D721Med (cell line): ENCODE data around the gene TGFBR2.

Source experiments
- DNase-seq: peaks from one replicate; pipeline ENCODE4 v3.0.0; 2011; ENCODE audit warnings: low spot score; ENCODE audit not compliant: insufficient read length
- FAIRE-seq: peaks from 2 replicates; lab custom pipeline; 2011; peaks lifted over from hg19 to GRCh38; lab: Jason Lieb, UNC
- CTCF ChIP-seq: IDR thresholded peaks from 2 replicates; pipeline ENCODE4 v1.5.1; 2012; ENCODE audit warnings: mild to moderate bottlenecking, control low read depth; ENCODE audit not compliant: insufficient read depth; ENCODE audit errors: missing control alignments

TGFBR2 gene

GRCh38 chr3:30606301-30607031 is at the start of gene TGFBR2:
Gene TGFBR2 (plus strand): TSS chr3:30606601. CDS start chr3:30606884, 283 bp downstream.
- no peak for DNase-seq
- FAIRE-seq, result no peak
- TF ChIP-seq CTCF, result no peak

DNA sequence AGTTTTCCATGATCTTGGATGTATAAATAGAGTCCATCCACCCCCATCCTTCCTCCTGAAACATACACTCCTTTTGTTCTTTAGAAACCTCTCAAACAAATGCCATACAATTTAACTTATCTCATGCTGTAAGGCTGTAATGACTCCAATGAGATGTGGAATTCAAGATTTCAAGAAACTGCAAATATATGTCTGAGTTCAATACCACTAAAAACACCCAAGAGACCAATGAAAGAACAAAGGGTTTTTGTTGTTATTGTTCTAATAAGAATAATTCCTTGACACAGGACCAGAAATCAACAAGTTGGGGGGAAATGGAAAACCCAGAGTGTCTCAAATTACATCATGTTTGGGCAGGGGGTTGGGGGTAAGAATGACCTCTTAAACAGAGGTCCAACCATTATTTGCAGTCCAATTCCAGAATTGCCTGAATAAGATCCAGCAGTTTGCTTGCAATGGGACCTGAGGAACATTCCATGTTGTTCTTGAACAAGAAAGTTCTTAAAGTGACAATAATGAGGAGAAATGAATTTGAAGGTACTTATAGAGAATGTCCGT is 48.6 kb upstream of the TGFBR2 start:
- DNase-seq (no peak), FAIRE-seq (no peak)
- TF ChIP-seq CTCF, result no peak

DNA sequence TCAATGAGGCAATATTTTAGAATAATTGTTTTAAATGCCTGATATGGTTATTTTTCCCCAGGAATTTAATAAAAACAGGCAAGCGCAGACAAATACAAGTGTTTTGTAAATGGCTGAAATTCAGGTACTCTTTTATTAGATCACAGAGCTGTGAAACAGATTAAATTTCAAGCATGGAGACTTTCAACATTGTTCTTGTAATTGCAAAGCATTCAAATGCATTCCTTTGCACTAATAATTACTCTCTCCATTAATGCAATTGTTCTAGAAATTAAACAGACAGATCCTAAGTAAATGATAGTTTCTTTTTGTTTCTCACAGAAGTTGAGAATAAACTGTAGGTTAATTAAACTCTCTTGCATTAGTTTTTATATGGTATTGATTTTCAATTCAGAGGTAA is 42.4 kb upstream of the TGFBR2 start:
- TF ChIP-seq CTCF, result no peak
- DNase-seq, result no peak
- no peak for FAIRE-seq

- FAIRE-seq, result no peak
- no peak for DNase-seq
- no peak for TF ChIP-seq CTCF
These were observed 39.2 kb upstream of the TGFBR2 start for GRCh38 chr3:30567139-30567753.

GRCh38 chr3:30576946-30577345 is 29.5 kb upstream of the TGFBR2 start:
- DNase-seq (no peak), FAIRE-seq (no peak)

GRCh38 chr3:30577788-30578187 is 28.6 kb upstream of the TGFBR2 start:
- FAIRE-seq (no peak), DNase-seq (no peak)
- TF ChIP-seq CTCF, result no peak

More at GRCh38 chr3:30576946-30577345, 29.5 kb upstream of the TGFBR2 start:
- TF ChIP-seq CTCF, result no peak

DNA sequence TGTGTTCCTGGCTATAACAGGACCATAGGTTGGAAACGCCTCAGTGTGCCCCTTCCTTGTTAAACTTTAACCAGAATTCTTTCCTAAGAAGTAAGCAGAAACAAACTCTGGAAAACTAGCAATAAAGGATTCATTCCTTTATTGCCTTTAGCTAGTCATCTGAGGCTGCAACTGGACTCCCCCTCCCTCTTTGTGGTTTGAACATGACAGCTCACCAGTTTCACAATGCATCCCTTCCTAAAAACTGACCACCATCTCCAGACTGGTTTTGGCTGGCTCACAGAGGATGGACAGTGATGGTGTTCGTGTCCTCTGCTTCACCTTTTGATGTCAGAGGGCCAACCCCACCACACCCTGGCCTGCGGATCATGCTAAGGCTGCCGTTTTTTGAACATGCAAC is 27.9 kb upstream of the TGFBR2 start:
- no peak for DNase-seq
- FAIRE-seq, result no peak
- no peak for TF ChIP-seq CTCF
